GM19455 (cell line): Measurements from ENCODE around the gene AGA.

ENCODE experiments used
- ATAC-seq: cut with Tn5 transposase; IDR thresholded peaks from one replicate; pipeline ENCODE4 v1.9.1; 2021; ENCODE audit not compliant: unreplicated experiment

Gene AGA

GRCh38 chr4:177391287-177391686 lies 51.0 kb downstream of the AGA start:
- ATAC-seq = no peak

DNA sequence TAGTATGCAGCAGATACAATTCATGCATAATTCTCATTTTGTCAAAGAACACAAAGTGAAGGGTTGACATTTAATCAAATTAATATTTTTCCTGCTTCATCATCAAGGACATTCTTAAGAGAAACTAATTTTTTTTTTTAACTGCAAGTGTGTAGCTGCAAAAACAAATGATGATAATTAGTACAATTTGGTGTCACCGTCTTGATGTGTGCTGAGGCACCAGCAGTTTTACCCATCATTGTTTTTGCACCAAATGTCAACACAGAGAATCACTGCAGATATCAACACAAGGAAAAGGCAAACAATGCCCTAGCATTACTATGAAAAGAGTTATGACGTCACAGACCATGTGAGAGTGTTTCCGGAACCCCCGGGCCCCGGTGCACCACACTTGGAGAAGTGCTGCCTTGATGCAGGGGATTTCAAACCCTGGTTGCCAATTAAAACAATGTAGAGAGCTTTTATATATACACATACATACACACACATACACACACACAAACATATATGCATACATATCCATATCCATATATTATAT lies 55.9 kb downstream of the AGA start:
- no peak for ATAC-seq

GRCh38 chr4:177385576-177386277 lies 56.5 kb downstream of the AGA start:
- no peak for ATAC-seq

GRCh38 chr4:177384856-177385397 lies 57.3 kb downstream of the AGA start:
- ATAC-seq = no peak

DNA sequence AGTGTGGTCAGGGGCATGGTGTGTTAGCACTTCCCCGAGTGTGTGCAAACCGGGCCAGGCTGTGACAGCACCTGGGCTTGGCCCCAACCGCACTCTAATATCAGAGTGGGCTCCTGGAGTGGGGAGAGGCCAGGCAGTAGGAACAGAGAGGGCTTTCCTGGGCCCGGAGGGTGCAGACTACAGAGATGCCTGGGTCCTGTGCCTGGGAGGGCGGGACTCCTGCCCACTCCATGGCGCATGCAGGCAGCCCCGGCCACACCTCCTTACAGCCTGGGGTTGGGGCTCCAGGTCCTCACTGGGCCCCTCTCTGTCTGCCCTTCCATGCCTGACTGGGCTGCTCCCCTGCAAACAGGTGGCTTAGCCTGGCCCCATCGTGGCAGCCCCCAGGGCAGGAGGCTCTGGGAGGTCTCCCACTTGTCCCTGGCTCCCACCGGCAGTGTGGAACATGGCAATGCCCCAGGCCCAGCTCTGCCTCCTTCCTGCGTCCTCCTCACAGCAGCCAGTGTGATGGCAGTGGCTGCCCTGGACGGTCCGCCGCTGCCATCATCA lies 60.4 kb downstream of the AGA start:
- no peak for ATAC-seq
